NCI-H82 treated with DMSO at 0.1 percent for 48 hours (cell line): ENCODE measurements around the gene TYW5.
A peak's percentile ranks its signal among the peaks of the same experiment; 100 is the strongest.
"Not testable (repeated sequence)": the region's sequence is repeated elsewhere in the genome, so short reads cannot be mapped to it uniquely, and the experiment has no call there.

Experiments
- DNase-seq: peaks from one replicate; lab custom pipeline; 2025; ENCODE audit not compliant: unreplicated experiment; lab: John Stamatoyannopoulos, UW

The TYW5 gene

GRCh38 chr2:199922856-199923255, 32.4 kb downstream of the TYW5 start:
- DNase-seq, result no peak

GRCh38 chr2:199916980-199917379, 38.3 kb downstream of the TYW5 start:
- DNase-seq, result no peak

GRCh38 chr2:199914372-199914958, 40.8 kb downstream of the TYW5 start:
- DNase-seq, result no peak

GRCh38 chr2:199912553-199913114, 42.7 kb downstream of the TYW5 start:
- DNase-seq, result not testable (repeated sequence)

- DNase-seq, result no peak
Measured at GRCh38 chr2:199911877-199912161, 43.5 kb downstream of the TYW5 start.

- DNase-seq, result peak; percentile 99
Measured at GRCh38 chr2:199911052-199911876, 44.0 kb downstream of the TYW5 start, which contains the start of gene C2orf69. Gene C2orf69, plus strand, starts transcription at chr2:199911293. Its CDS starts 146 bp downstream, at chr2:199911439.

GRCh38 chr2:199910338-199911051, 44.8 kb downstream of the TYW5 start:
- no peak for DNase-seq

GRCh38 chr2:199907008-199907714, 48.1 kb downstream of the TYW5 start:
- no peak for DNase-seq

GRCh38 chr2:199903111-199903510, 52.2 kb downstream of the TYW5 start:
- DNase-seq, result peak; percentile 66

- DNase-seq, result no peak
Measured at GRCh38 chr2:199902486-199903110, 52.7 kb downstream of the TYW5 start.

GRCh38 chr2:199901942-199902341, 53.3 kb downstream of the TYW5 start:
- DNase-seq, result no peak

- DNase-seq, result no peak
Measured at GRCh38 chr2:199896617-199897016, 58.7 kb downstream of the TYW5 start.

- no peak for DNase-seq
Measured at GRCh38 chr2:199895406-199895805, 59.9 kb downstream of the TYW5 start.

- no peak for DNase-seq
Measured at GRCh38 chr2:199883474-199884212, 71.6 kb downstream of the TYW5 start.

- DNase-seq, result peak; percentile 38
Measured at GRCh38 chr2:199882667-199883066, 72.6 kb downstream of the TYW5 start.
